ENCODE data around the gene ISOC1. TPM values are rescaled to one million over a fixed set of nuclear protein-coding genes. Genes with fewer than 3 reads are reported as not detected.

ISOC1 gene
- total RNA-seq (2022; extraction: Qiagen RNA extraction; ENCODE audit: low read depth), result 16.4 to 19.5 TPM (median 17.9 TPM) in 5 replicates

DNA sequence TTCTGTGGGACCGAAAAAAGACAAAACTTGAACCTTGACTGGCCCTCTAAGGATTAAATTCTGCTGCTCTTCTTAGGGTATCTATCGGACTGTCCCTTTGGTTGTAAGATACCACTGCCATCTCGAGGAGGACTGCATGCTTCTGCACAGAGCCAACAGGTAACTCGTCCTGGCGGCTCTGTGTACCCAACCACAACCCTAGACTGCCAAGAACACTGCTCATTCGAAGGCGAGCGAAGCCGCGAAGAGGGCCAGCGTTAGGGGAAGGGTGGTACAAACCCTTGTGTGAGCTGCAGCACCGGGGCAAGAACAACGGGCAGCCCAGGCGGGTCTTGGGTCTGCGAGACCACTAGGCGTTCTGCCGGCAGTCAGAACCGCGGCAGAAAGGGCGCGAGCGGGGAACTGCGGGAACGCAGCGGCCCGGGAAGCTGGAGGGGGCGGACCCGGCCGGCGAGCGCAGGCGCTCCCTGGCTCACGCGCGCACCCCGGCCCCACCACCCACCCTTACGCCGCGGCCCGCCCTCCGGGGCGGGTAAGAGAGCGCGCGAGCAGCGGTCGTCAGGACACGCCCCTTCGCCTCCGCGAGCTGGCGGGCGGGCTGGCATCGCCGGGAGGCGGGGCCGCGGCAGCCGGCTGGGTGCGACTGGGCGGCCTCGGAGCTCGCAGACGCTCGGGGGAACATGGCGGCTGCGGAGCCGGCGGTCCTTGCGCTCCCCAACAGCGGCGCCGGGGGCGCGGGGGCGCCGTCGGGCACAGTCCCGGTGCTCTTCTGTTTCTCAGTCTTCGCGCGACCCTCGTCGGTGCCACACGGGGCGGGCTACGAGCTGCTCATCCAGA, at the start of gene ISOC1:
Gene ISOC1, plus strand, starts transcription at position 663 of the 837 bp plus-strand sequence. Its CDS starts 18 bp downstream, at position 681.

Other genes starting within 250 kb of the ISOC1 start
- gene SLC27A6, start 129.3 kb upstream of the ISOC1 start, total RNA-seq (2022; extraction: Qiagen RNA extraction; ENCODE audit: low read depth), result 0.03 to 0.08 TPM (median 0.05 TPM) in 3 of 5 replicates, not detected in the others

Measured in A549 treated with GW870086 at 1 μM for 4 hours (cell line).